Cardiac fibroblast (primary cell): Measurements from ENCODE around the gene CCDC34.

Experiments
- DNase-seq, 2 donors: peaks; one replicate each; pipeline versions ENCODE4 v3.0.0 to v3.0.0-alpha.2; 2010; ENCODE audit warnings: low read depth in 2 of 2
- H3K4me3 ChIP-seq, 2 donors: replicated peaks in 1 of 2; 1 replicate in 1 of 2; 2 replicates in 1 of 2; pipeline ENCODE4 v1.5.1; 2011; ENCODE audit warnings: low read depth in 2 of 2, low read length in 2 of 2, mild to moderate bottlenecking in 2 of 2, moderate library complexity in 1 of 2
- TF ChIP-seq, protein P1 (sequence below): IDR thresholded peaks from one replicate; pipeline ENCODE4 v1.5.1; 2011; ENCODE audit warnings: low read depth, mild to moderate bottlenecking, low read length, inconsistent platforms

The CCDC34 gene

DNA sequence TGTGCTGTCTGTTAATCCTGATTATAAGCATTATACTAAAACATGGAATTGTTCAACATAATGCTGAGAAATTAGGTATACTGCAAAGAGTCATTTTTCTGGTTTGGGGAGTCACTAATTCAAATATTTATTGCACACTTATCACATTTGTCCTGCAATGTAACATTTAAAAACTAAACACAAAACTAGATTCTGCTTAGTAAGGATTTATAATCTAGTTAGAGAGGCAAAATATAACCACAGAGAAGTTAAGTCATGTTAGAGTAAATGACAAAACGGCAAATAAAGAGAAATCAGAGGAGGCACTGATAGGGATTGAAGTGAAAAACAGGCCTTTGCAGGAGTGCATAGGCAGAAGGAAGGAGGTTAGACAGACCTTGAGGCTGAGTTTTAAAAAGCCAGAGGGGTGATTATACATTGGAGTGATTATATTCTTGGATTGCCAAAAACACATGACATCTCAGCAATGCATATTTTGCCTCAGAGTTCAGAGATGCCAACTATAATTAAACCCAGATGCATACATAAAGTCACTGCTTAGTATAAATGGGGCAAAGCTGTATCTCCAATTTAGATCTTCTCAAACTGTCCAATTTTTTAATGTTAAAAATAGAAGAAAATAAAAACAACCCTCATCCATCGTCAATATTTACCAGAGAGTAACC, 49.7 kb downstream of the CCDC34 start:
- TF ChIP-seq, protein P1, sequence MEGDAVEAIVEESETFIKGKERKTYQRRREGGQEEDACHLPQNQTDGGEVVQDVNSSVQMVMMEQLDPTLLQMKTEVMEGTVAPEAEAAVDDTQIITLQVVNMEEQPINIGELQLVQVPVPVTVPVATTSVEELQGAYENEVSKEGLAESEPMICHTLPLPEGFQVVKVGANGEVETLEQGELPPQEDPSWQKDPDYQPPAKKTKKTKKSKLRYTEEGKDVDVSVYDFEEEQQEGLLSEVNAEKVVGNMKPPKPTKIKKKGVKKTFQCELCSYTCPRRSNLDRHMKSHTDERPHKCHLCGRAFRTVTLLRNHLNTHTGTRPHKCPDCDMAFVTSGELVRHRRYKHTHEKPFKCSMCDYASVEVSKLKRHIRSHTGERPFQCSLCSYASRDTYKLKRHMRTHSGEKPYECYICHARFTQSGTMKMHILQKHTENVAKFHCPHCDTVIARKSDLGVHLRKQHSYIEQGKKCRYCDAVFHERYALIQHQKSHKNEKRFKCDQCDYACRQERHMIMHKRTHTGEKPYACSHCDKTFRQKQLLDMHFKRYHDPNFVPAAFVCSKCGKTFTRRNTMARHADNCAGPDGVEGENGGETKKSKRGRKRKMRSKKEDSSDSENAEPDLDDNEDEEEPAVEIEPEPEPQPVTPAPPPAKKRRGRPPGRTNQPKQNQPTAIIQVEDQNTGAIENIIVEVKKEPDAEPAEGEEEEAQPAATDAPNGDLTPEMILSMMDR: no peak
- no peak overlapping the region for H3K4me3 ChIP-seq
- no peak for DNase-seq

DNA sequence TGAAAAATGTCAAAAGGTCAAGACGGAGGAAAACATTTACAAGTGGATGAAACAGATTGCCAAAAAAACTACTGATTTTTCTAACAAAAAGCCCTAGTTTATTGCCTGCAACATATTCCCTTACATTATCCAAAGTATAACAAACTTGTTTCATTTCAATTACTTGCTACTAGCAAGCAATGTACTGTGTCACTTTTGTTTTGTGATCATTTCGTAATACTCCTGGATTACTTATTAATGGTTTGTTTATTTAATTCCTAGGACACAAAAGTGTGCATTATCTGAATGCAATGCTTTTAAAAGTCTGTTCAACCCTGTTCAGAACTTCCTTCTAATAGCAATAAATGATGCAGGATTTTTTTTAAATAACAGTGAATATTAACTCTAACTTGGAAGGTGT, 50.9 kb downstream of the CCDC34 start:
- TF ChIP-seq, protein P1: no peak
- H3K4me3 ChIP-seq: no peak overlapping the region
- no peak for DNase-seq

DNA sequence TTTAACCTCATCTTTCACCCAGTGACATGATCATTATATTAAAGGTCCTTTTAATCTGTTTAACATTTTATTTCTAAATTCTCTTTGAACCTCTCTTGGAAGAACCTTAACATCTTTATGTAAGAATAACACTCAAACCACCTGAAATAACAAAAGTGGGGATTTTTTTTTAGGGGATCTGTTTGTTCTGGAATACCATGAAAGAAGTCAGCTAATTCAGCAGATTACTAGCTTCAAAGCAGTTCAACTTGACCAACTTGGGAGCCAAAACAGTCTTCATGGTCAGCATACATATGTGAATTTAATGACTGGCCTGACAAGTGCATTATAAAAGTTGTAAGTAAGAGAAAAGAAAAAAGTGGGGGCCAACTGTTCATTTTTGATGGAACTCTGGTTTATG, 52.3 kb downstream of the CCDC34 start:
- DNase-seq: no peak
- H3K4me3 ChIP-seq: no peak overlapping the region
- TF ChIP-seq, protein P1: no peak

DNA sequence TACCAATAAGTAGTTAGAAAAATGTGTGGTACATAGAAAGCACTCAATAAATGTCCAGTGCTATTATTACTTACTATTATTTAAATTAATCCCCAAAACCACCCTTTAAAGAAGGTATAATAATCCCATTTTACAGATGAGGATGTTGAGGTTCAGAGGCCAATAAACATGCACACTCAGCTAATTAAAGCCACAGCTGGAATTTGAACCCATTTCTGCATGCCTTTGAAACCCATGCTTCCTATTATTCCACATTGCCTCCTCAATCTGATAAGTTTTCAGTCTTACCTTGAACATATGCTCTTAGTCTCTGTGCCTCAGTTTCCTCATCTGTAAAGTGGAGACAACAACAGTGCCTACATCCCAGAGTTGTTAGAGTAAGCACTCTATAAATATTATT, 52.8 kb downstream of the CCDC34 start:
- TF ChIP-seq, protein P1: no peak

DNA sequence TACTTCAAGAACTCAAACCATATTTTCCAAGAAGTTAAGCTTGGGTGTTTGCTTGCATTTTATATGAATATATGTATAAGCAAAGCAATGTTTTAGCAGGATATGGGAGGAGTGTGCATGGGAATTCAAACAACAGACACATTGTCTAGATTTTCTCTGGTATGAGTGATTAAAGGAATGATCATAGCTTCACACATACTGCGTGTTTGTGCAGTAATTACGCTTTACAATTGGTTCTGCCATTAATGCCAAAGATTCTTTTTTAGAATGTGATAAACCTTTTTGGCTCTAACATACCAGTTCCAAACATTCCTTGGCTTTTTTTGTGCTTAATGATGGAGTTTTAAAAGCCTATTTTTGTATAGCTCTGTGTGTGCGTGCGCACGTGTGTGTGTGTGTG, 54.0 kb downstream of the CCDC34 start:
- DNase-seq: peak in 1 of 2 donors; percentile 64
- TF ChIP-seq, protein P1: no peak
- H3K4me3 ChIP-seq: no peak overlapping the region

More for the DNA sequence above, 52.8 kb downstream of the CCDC34 start:
- H3K4me3 ChIP-seq: no peak overlapping the region
- DNase-seq: no peak

DNA sequence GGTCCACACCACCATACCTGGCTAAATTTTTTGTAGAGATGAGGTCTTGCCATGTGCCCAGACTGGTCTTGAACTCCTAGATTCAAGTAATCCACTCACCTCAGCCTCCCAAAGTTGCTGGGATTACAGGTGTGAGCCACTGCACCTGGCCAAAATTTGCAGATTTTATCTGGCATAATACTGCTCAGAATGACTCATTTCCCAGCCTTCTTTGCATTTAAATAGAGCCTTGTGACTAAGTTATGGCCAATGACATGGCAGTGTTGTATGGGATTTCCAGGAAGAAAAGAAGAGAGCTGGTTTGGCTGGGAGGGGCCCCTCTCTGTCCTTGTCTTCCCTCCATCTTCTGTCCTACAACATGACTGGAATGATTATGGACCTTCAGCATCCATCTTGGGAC, 55.8 kb downstream of the CCDC34 start:
- TF ChIP-seq, protein P1: no peak
- DNase-seq: no peak
- no peak overlapping the region for H3K4me3 ChIP-seq

DNA sequence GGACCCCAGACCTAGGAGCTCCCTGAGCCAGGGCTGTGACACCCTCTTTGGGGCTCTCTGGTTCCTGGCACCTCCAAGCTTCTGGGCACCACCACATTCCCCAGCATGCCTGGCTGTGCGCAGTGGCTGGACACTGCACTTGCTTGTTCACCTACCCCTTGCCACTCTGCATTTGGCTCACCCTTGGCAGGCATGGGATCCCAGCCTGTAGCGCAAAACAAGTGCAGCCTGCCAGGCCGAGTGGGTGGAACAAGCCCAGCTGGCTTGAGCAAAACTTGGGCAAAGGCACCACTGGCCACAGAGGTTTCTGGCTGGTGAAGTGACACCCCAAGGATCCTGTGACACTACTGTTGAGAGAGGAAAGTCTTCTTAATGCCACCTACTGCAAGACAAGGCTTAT, 57.3 kb downstream of the CCDC34 start:
- no peak for DNase-seq
- H3K4me3 ChIP-seq: no peak overlapping the region
- TF ChIP-seq, protein P1: no peak
